Prostate gland (tissue), 2 donors: ENCODE results near the gene LCOR. TPM values are rescaled to one million over a fixed set of nuclear protein-coding genes. Genes with fewer than 3 reads are reported as not detected.

ENCODE experiments used
- DNase-seq: peaks from one replicate; pipeline ENCODE4 v3.0.0-alpha.2; 2019; ENCODE audit warnings: low spot score
- H3K27ac ChIP-seq, 2 donors: fragments of 200-600 bp; sonication (generic); 2 replicates each; pipeline ENCODE4 v1.5.1; 2017 to 2019
- H3K27me3 ChIP-seq: fragments of 200-600 bp; sonication (generic); replicated peaks from 2 replicates; pipeline ENCODE4 v1.5.1; 2019; ENCODE audit not compliant: insufficient read depth
- H3K36me3 ChIP-seq, 2 donors: fragments of 200-600 bp; sonication (generic); 1 replicate in 1 of 2; 2 replicates in 1 of 2; pipeline versions ENCODE4 v1.5.1 to v1.8.1; 2017 to 2019
- H3K4me1 ChIP-seq: fragments of 200-600 bp; sonication (generic); replicated peaks from 2 replicates; pipeline ENCODE4 v1.5.1; 2019
- H3K4me3 ChIP-seq, 2 donors: fragments of 200-600 bp; sonication (generic); 2 replicates each; pipeline ENCODE4 v1.5.1; 2017 to 2019
- H3K9me3 ChIP-seq: fragments of 200-600 bp; sonication (generic); 2 replicates; pipeline ENCODE4 v1.5.1; 2017
- CTCF ChIP-seq, 4 experiments: fragments of 200-600 bp in 2 of 4; fragments of 450-650 bp in 2 of 4; sonication (generic) in 2 of 4; IDR thresholded peaks; 1 replicate in 3 of 4; 2 replicates in 1 of 4; pipeline ENCODE4 v1.5.1; 2016 to 2019; ENCODE audit warnings: antibody characterized with exemption in 4 of 4, mild to moderate bottlenecking in 2 of 4, moderate library complexity in 2 of 4
- POLR2A ChIP-seq: fragments of 450-650 bp; IDR thresholded peaks from one replicate; pipeline ENCODE4 v1.6.1; 2016; ENCODE audit warnings: antibody characterized with exemption, mild to moderate bottlenecking
- POLR2AphosphoS5 ChIP-seq: sonication (generic); formaldehyde crosslinking; IDR thresholded peaks from one replicate; pipeline ENCODE4 v1.6.1; 2017; ENCODE audit warnings: antibody characterized with exemption
- WGBS: methylation state at CpG from one replicate; pipeline ENCODE4 v1.1.5; 2018; 5-methylcytosine and 5-hydroxymethylcytosine counted together
- intact Hi-C: fragments of 100-400 bp; cut with DNase I; formaldehyde crosslinking; loops from one replicate; pipeline ENCODE4 v1.14.2; 2022
- total RNA-seq, 2 donors: library from RNA; depleted of rRNA; stranded (reverse); fragments of >200 nt; gene quantifications; one replicate each; pipeline ENCODE4 v1.1.0, GENCODE V29; 2016

LCOR gene
- total RNA-seq, 2 donors from 2014 or later: 32.8 to 40.0 TPM

DNA sequence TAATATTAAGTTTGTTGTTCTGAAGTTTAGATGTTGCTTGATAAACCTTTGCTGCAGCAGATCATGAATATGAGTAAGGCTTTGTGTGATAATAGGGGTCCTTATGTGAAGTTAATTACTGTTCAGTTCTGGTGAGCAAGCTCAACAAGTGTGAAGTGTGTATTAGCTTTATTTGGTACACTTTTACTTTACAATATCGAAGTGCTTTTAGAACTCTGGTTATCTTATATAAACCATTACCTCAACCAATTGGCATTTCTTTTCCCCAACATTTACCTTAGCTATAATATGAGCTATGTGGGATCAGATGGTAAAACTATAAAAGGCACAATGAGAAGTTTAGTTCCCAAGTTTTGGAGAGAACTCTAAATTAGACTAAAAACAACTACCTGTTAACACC lies 127.6 kb downstream of the LCOR start:
- TF ChIP-seq POLR2A (no peak), POLR2AphosphoS5 (no peak), CTCF (IDR thresholded peaks at IDR 0.05) (no peak)
- no peaks in the 10 kb centered on the region for H3K27me3 ChIP-seq
- no peaks in the 10 kb centered on the region for H3K36me3 ChIP-seq
- no peak for DNase-seq
- intact Hi-C loops: no loop called here
- no peaks in the 10 kb centered on the region for H3K9me3 ChIP-seq
- H3K4me3 ChIP-seq: no peak overlapping the region
- WGBS: 58% methylated on average over 1 of the region's 1 CpG
- H3K27ac ChIP-seq: no peak overlapping the region
- no peaks in the 10 kb centered on the region for H3K4me1 ChIP-seq

- Histone ChIP-seq H3K27me3 (no peaks in the 10 kb centered on the region), H3K36me3 (no peaks in the 10 kb centered on the region), H3K4me3 (no peak overlapping the region), H3K4me1 (no peaks in the 10 kb centered on the region), H3K27ac (no peak overlapping the region), H3K9me3 (no peaks in the 10 kb centered on the region)
- WGBS: 90% methylated on average over 2 of the region's 2 CpGs
- intact Hi-C loops: no loop called here
- no peak for TF ChIP-seq CTCF (IDR thresholded peaks at IDR 0.05)
- no peak for DNase-seq
Observed at GRCh38 chr10:96960872-96961271, 128.8 kb downstream of the LCOR start.

- H3K4me1 ChIP-seq: no peaks in the 10 kb centered on the region
- no peaks in the 10 kb centered on the region for H3K36me3 ChIP-seq
- intact Hi-C loops: no loop called here
- no peak overlapping the region for H3K27ac ChIP-seq
- TF ChIP-seq CTCF (IDR thresholded peaks at IDR 0.05) (no peak), POLR2AphosphoS5 (no peak), POLR2A (no peak)
- no peak overlapping the region for H3K4me3 ChIP-seq
- no peaks in the 10 kb centered on the region for H3K9me3 ChIP-seq
- WGBS: 95% methylated on average over 2 of the region's 2 CpGs
- no peaks in the 10 kb centered on the region for H3K27me3 ChIP-seq
- no peak for DNase-seq
Observed at GRCh38 chr10:96964131-96964530, 132.0 kb downstream of the LCOR start.

DNA sequence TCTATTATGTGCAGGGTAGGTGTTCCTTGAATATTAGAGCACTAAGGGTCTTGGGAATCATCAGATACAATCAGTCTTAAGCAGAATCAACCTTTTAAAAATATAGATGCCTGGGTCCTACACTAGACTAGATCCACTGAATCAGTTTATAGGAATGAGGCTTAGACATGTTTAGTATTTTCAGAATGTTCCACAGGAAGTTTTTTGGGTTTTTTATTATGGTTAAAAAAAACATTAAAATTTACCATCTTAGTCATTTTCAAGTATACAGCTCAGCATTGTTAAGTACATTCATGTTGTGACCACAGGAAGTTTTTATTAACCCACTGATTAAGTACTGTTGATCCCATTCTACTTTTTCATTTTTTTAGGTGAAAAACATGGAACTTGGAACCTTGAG lies 135.7 kb downstream of the LCOR start:
- TF ChIP-seq POLR2A: no peak
- TF ChIP-seq CTCF (IDR thresholded peaks at IDR 0.05): no peak
- no peak for TF ChIP-seq POLR2AphosphoS5
- H3K4me1 ChIP-seq: no peaks in the 10 kb centered on the region
- intact Hi-C loops: no loop called here
- H3K4me3 ChIP-seq: no peak overlapping the region
- H3K36me3 ChIP-seq: no peaks in the 10 kb centered on the region
- H3K27me3 ChIP-seq: no peaks in the 10 kb centered on the region
- no peak overlapping the region for H3K27ac ChIP-seq
- no peaks in the 10 kb centered on the region for H3K9me3 ChIP-seq
- no peak for DNase-seq

- Histone ChIP-seq H3K27me3 (no peaks in the 10 kb centered on the region), H3K9me3 (no peaks in the 10 kb centered on the region), H3K27ac (no peak overlapping the region), H3K4me1 (no peaks in the 10 kb centered on the region), H3K4me3 (no peak overlapping the region), H3K36me3 (no peaks in the 10 kb centered on the region)
- intact Hi-C loops: no loop called here
- WGBS: 95% methylated on average over 5 of the region's 5 CpGs
- DNase-seq: no peak
- TF ChIP-seq POLR2A (no peak), CTCF (IDR thresholded peaks at IDR 0.05) (no peak), POLR2AphosphoS5 (no peak)
Observed at GRCh38 chr10:96968682-96969423, 136.8 kb downstream of the LCOR start.
